Calu3 (cell line): Measurements from ENCODE around the gene RTN1. TPM values are rescaled to one million over a fixed set of nuclear protein-coding genes. Genes with fewer than 3 reads are reported as not detected.

Experiments used
- BruUV-seq: library from RNA; stranded (reverse); fragments of 400-500 nt; replicated peaks from 2 replicates; lab custom pipeline; 2021; lab: Mats Ljungman, UMichigan
- CTCF ChIA-PET: fragments of 300-600 bp; sonication (Branson Sonifier 250); formaldehyde crosslinking; loops from one replicate; lab custom pipeline; 2022; ENCODE audit warnings: antibody characterized with exemption; lab: Charles Lee
- DNase-seq: peaks from one replicate; pipeline ENCODE4 v3.0.0; 2022
- H3K27ac Mint-ChIP-seq: one replicate; pipeline ENCODE4 v1.8.0; 2022; ENCODE audit warnings: mixed read lengths; ENCODE audit not compliant: unreplicated experiment
- H3K27me3 Mint-ChIP-seq: one replicate; pipeline ENCODE4 v1.8.0; 2022; ENCODE audit warnings: mixed read lengths; ENCODE audit not compliant: unreplicated experiment
- H3K36me3 Mint-ChIP-seq: one replicate; pipeline ENCODE4 v1.8.0; 2022; ENCODE audit warnings: mild to moderate bottlenecking, moderate library complexity, mixed read lengths; ENCODE audit not compliant: insufficient read depth, unreplicated experiment
- H3K4me1 Mint-ChIP-seq: one replicate; pipeline ENCODE4 v1.8.0; 2022; ENCODE audit warnings: mild to moderate bottlenecking, low read depth, mixed read lengths; ENCODE audit not compliant: unreplicated experiment
- H3K4me3 Mint-ChIP-seq: one replicate; pipeline ENCODE4 v1.8.0; 2022; ENCODE audit warnings: mild to moderate bottlenecking, low read depth, moderate library complexity, mixed read lengths; ENCODE audit not compliant: unreplicated experiment
- H3K9me3 Mint-ChIP-seq: one replicate; pipeline ENCODE4 v1.8.0; 2022; ENCODE audit warnings: low read depth, mixed read lengths; ENCODE audit not compliant: unreplicated experiment
- CTCF ChIP-seq: fragments of 200-600 bp; IDR thresholded peaks from one replicate; pipeline ENCODE4 v1.8.0; 2022; ENCODE audit warnings: antibody characterized with exemption; ENCODE audit not compliant: unreplicated experiment
- intact Hi-C: fragments of 100-400 bp; cut with micrococcal nuclease; formaldehyde crosslinking; loops from one replicate; pipeline ENCODE4 v1.10.0; 2022; ENCODE audit not compliant: unreplicated experiment
- total RNA-seq: library from RNA; stranded (reverse); gene quantifications from 2 replicates; pipeline ENCODE4 v1.2.3, GENCODE V29; 2022

RTN1 gene
- total RNA-seq, 1 experiment from 2014 or later, result not detected

- no TSS peak for BruUV-seq
- no peak overlapping the region for H3K27ac Mint-ChIP-seq
- intact Hi-C loops, result no loop called here
Observed at GRCh38 chr14:59819446-59820088, 51.0 kb downstream of the RTN1 start.

GRCh38 chr14:59816941-59817340 lies 53.6 kb downstream of the RTN1 start:
- CTCF ChIA-PET, result no interaction called here
- Mint-ChIP-seq H3K4me3 (no peak overlapping the region), H3K9me3 (no peaks in the 10 kb centered on the region), H3K27ac (no peak overlapping the region), H3K27me3 (peaks cover 21% of the 10 kb centered on the region), H3K36me3 (no peaks in the 10 kb centered on the region), H3K4me1 (no peaks in the 10 kb centered on the region)
- BruUV-seq, result no TSS peak
- DNase-seq, result no peak
- TF ChIP-seq CTCF, result no peak
- intact Hi-C loops, result no loop called here

More at GRCh38 chr14:59819446-59820088, 51.0 kb downstream of the RTN1 start:
- no peak for TF ChIP-seq CTCF
- Mint-ChIP-seq H3K36me3 (no peaks in the 10 kb centered on the region), H3K4me1 (no peaks in the 10 kb centered on the region), H3K9me3 (no peaks in the 10 kb centered on the region), H3K27me3 (peaks cover 26% of the 10 kb centered on the region), H3K4me3 (no peak overlapping the region)
- DNase-seq, result no peak
- CTCF ChIA-PET, result interaction anchor here (0.7 to 0.8 kb wide), 3 partner anchors 8 to 146 kb away, joined by 3 to 6 read pairs (median 6); no protein-coding TSS in a partner anchor

DNA sequence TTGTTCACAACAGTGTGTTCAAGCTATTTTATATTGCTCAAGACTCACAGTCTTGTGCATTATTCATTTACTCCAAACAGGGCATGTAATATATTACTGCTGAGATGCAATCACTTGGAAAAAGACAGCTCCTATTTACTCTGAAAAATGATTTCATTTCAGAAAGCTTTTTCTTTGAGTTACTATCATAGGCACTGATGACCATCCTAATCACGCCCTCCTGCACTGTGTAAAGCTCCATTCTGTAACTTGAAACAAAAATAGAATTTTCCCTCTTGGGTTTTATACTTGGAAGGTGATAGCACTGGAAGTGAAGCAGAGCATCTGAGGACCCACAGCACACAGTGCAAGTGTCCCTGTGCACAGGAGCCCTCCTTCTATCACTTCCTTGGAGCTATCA lies 55.6 kb downstream of the RTN1 start:
- H3K27ac Mint-ChIP-seq, result no peak overlapping the region
- H3K4me1 Mint-ChIP-seq, result no peaks in the 10 kb centered on the region
- no peaks in the 10 kb centered on the region for H3K9me3 Mint-ChIP-seq
- no TSS peak for BruUV-seq
- CTCF ChIA-PET, result interaction anchor here (0.7 kb wide), 1 partner anchor 17 kb away, joined by 3 read pairs; no protein-coding TSS in a partner anchor
- no peak for TF ChIP-seq CTCF
- no peaks in the 10 kb centered on the region for H3K36me3 Mint-ChIP-seq
- no peak overlapping the region for H3K4me3 Mint-ChIP-seq
- H3K27me3 Mint-ChIP-seq, result peaks cover 29% of the 10 kb centered on the region
- DNase-seq, result no peak
- intact Hi-C loops, result no loop called here

- Mint-ChIP-seq H3K36me3 (no peaks in the 10 kb centered on the region), H3K27me3 (peaks cover 40% of the 10 kb centered on the region), H3K4me3 (no peak overlapping the region), H3K27ac (no peak overlapping the region), H3K4me1 (no peaks in the 10 kb centered on the region), H3K9me3 (no peaks in the 10 kb centered on the region)
- no peak for DNase-seq
- CTCF ChIA-PET, result interaction anchor here (0.8 kb wide), 1 partner anchor 8 kb away, joined by 3 read pairs; no protein-coding TSS in a partner anchor
- intact Hi-C loops, result no loop called here
- no peak for TF ChIP-seq CTCF
- no TSS peak for BruUV-seq
Observed at GRCh38 chr14:59811815-59812214, 58.8 kb downstream of the RTN1 start.
